OCI-LY3 (cell line): Measurements from ENCODE around the gene RPL5.

ENCODE experiments used
- H2AFZ ChIP-seq: fragments of 200-600, 300-600 bp; shearing (Covaris generic); 2 replicates; pipeline ENCODE4 v1.6.0; 2014; ENCODE audit warnings: antibody characterized with exemption, low read depth, low read length
- H3K27ac ChIP-seq: fragments of 200-600, 300-600 bp; sonication (generic); 2 replicates; pipeline ENCODE4 v1.5.1; 2014; ENCODE audit warnings: mild to moderate bottlenecking, low read length, moderate library complexity, mixed read lengths
- H3K27me3 ChIP-seq: fragments of 200-600, 300-600 bp; sonication (generic); 2 replicates; pipeline ENCODE4 v1.6.1; 2014; ENCODE audit warnings: low read depth, low read length, mixed read lengths
- H3K36me3 ChIP-seq: fragments of 200-600, 300-600 bp; sonication (generic); replicated peaks from 2 replicates; pipeline ENCODE3; 2014; ENCODE audit warnings: low read depth, low read length, mixed read lengths
- H3K4me1 ChIP-seq: fragments of 300-600, 200-600 bp; sonication (generic); 2 replicates; pipeline ENCODE4 v1.6.1; 2014; ENCODE audit warnings: low read length, mixed read lengths
- H3K4me2 ChIP-seq: fragments of 200-600, 300-600 bp; sonication (generic); 2 replicates; pipeline ENCODE4 v1.6.1; 2014; ENCODE audit warnings: low read length, mixed read lengths
- H3K4me3 ChIP-seq: fragments of 300-600, 200-600 bp; sonication (generic); 2 replicates; pipeline ENCODE4 v1.5.1; 2014; ENCODE audit warnings: antibody characterized with exemption, mild to moderate bottlenecking, low read length, moderate library complexity
- H3K79me2 ChIP-seq: fragments of 300-600, 200-600 bp; shearing (Covaris generic); 2 replicates; pipeline ENCODE4 v1.6.1; 2014; ENCODE audit warnings: mild to moderate bottlenecking, low read length, mixed read lengths
- H3K9ac ChIP-seq: fragments of 300-600, 200-600 bp; shearing (Covaris generic); 2 replicates; pipeline ENCODE4 v1.6.0; 2014; ENCODE audit warnings: mild to moderate bottlenecking, low read length, moderate library complexity
- H3K9me3 ChIP-seq: fragments of 200-600, 300-600 bp; shearing (Covaris generic); 2 replicates; pipeline ENCODE4 v1.6.1; 2014; ENCODE audit warnings: low read length, mixed read lengths; ENCODE audit not compliant: insufficient read depth
- H4K20me1 ChIP-seq: fragments of 200-600, 300-600 bp; sonication (generic); 2 replicates; pipeline ENCODE4 v1.6.1; 2016; ENCODE audit warnings: low read length, mixed read lengths; ENCODE audit not compliant: insufficient read depth
- EZH2phosphoT487 ChIP-seq: fragments of 200-600 bp; shearing (Covaris generic); IDR thresholded peaks from 2 replicates; pipeline ENCODE4 v1.6.1; 2018; ENCODE audit warnings: antibody characterized with exemption, mixed run types, low read depth
- TF ChIP-seq, protein P1 (sequence below): fragments of 200-600, 300-600 bp; sonication (generic); IDR thresholded peaks from 2 replicates; pipeline ENCODE4 v1.5.1; 2014; ENCODE audit warnings: antibody characterized with exemption, low read length, low read depth

Gene RPL5

DNA sequence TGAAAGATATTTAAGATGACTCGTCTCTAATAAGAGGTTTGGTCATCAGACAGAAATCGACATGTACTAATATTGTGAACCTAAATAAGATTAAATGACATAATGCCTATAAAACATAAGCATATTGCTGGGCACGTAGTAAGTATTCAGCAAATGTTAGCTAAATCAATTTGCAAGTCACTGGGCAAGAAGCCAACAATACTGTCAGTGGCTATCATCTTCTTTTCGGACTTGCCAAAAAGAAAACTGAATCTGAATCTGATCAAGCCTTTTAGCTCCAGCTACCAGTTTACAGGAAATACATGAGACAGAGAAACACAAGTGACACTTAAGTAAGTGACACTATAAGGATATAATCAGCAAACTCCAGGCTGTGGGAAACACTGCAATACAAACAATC is 46.0 kb downstream of the RPL5 start:
- TF ChIP-seq, protein P1, sequence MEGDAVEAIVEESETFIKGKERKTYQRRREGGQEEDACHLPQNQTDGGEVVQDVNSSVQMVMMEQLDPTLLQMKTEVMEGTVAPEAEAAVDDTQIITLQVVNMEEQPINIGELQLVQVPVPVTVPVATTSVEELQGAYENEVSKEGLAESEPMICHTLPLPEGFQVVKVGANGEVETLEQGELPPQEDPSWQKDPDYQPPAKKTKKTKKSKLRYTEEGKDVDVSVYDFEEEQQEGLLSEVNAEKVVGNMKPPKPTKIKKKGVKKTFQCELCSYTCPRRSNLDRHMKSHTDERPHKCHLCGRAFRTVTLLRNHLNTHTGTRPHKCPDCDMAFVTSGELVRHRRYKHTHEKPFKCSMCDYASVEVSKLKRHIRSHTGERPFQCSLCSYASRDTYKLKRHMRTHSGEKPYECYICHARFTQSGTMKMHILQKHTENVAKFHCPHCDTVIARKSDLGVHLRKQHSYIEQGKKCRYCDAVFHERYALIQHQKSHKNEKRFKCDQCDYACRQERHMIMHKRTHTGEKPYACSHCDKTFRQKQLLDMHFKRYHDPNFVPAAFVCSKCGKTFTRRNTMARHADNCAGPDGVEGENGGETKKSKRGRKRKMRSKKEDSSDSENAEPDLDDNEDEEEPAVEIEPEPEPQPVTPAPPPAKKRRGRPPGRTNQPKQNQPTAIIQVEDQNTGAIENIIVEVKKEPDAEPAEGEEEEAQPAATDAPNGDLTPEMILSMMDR, result no peak
- no peak for TF ChIP-seq EZH2phosphoT487
- no peaks in the 10 kb centered on the region for H3K9me3 ChIP-seq
- peaks cover 11% of the 10 kb centered on the region; the same call in 1 of the 2 replicates for H4K20me1 ChIP-seq
- no peak overlapping the region for H3K4me2 ChIP-seq
- H3K4me1 ChIP-seq, result peaks cover 15% of the 10 kb centered on the region
- H3K4me3 ChIP-seq, result no peak overlapping the region
- peaks cover 19% of the 10 kb centered on the region for H3K79me2 ChIP-seq
- no peak overlapping the region for H2AFZ ChIP-seq
- H3K27me3 ChIP-seq, result no peaks in the 10 kb centered on the region
- H3K27ac ChIP-seq, result no peak overlapping the region
- no peak overlapping the region for H3K9ac ChIP-seq
- H3K36me3 ChIP-seq, result peaks cover 15% of the 10 kb centered on the region

DNA sequence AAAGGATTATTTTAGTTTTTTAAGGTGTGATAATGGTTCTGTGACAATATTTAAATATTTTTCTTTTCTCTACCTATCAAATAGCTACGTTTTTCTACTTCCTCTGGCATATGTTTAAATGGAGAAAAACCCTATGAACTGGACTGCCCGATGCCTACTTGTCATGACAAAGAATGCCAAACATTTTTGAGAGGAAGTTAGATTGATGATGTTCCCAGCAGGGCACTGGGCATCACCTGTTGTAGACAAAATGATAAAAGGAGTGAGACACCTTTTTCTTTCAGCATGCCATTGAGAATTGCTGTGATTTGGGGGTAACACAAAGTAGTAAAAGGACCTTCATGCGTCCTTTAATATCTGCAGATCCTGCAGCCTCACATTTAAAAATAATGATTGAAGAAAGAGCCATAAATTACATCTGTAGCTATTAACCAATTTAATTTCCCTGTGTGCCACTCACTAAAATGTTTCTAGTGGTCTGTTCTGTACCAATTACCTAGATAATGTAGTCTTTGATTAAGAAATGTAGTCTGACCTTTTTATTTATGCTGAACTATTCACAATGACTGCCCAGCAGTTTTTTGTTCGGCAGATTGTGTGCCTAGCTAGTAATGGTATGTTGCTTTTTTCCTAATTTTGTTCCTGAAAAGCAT is 47.6 kb downstream of the RPL5 start:
- Histone ChIP-seq H2AFZ (no peak overlapping the region), H3K4me3 (no peak overlapping the region), H3K9ac (no peak overlapping the region), H3K27ac (no peak overlapping the region), H3K4me2 (no peak overlapping the region), H3K79me2 (peaks cover 29% of the 10 kb centered on the region), H3K9me3 (no peaks in the 10 kb centered on the region), H3K4me1 (peaks cover 18% of the 10 kb centered on the region), H3K27me3 (no peaks in the 10 kb centered on the region), H3K36me3 (peaks cover 6% of the 10 kb centered on the region), H4K20me1 (peaks cover 19% of the 10 kb centered on the region; the same call in 1 of the 2 replicates)
- no peak for TF ChIP-seq EZH2phosphoT487
- TF ChIP-seq, protein P1, result no peak

DNA sequence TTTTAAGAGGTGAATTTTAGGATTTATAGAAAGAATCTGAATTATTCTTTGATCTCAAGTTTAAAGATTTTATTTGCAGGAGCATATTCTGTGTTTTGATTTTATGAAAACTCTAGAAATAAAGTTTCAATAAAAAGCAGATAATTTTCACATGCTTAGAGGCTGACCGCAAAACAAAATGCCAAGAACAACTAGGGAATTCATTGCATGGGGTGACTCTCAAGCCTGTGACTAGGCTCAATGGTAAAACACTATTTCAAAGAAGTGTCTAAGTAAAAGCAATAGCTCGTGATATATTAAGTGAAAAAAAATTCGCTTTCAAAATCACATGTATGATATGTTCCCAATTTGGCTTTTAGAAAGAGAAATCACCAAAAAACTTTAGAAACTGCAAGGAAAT is 49.6 kb downstream of the RPL5 start:
- Histone ChIP-seq H3K79me2 (peaks cover 30% of the 10 kb centered on the region), H3K4me3 (no peak overlapping the region), H4K20me1 (peaks cover 19% of the 10 kb centered on the region; the same call in 1 of the 2 replicates), H3K27ac (no peak overlapping the region), H3K27me3 (no peaks in the 10 kb centered on the region), H3K36me3 (no peaks in the 10 kb centered on the region), H2AFZ (no peak overlapping the region), H3K9ac (no peak overlapping the region), H3K4me2 (no peak overlapping the region), H3K4me1 (peaks cover 18% of the 10 kb centered on the region), H3K9me3 (no peaks in the 10 kb centered on the region)
- no peak for TF ChIP-seq EZH2phosphoT487
- TF ChIP-seq, protein P1, result no peak

DNA sequence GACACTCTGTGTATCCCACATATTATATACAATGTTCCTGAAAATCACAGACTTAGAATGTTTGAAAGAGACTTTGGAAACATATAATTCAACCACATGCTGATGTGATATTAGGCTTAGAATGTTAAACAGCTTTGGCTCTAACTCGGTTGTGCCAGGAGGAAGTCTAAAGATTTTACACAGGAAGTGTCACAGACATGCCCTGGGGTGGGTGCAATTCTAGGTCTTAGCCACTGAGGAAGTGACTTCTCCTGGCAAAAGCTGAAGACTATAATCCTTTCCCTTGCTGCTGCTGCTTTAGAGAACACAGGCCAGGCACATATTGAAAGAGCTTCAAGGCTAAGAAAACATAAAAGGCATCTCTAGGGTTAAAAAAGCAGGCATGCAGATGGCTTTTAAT is 51.0 kb downstream of the RPL5 start:
- no peak overlapping the region for H3K4me2 ChIP-seq
- no peaks in the 10 kb centered on the region for H3K9me3 ChIP-seq
- H2AFZ ChIP-seq, result no peak overlapping the region
- peaks cover 22% of the 10 kb centered on the region for H3K79me2 ChIP-seq
- no peak overlapping the region for H3K4me3 ChIP-seq
- H3K36me3 ChIP-seq, result no peaks in the 10 kb centered on the region
- peaks cover 4% of the 10 kb centered on the region; the same call in 1 of the 2 replicates for H3K4me1 ChIP-seq
- no peaks in the 10 kb centered on the region for H3K27me3 ChIP-seq
- TF ChIP-seq, protein P1, result no peak
- TF ChIP-seq EZH2phosphoT487, result no peak
- H3K27ac ChIP-seq, result no peak overlapping the region
- H4K20me1 ChIP-seq, result peaks cover 10% of the 10 kb centered on the region
- H3K9ac ChIP-seq, result no peak overlapping the region
